SHP77 (cell line): ENCODE data around the gene PLCG2.

Experiments
- DNase-seq, 2 experiments: peaks; one replicate each; lab custom pipeline; 2025; lab: John Stamatoyannopoulos, UW

PLCG2 gene

DNA sequence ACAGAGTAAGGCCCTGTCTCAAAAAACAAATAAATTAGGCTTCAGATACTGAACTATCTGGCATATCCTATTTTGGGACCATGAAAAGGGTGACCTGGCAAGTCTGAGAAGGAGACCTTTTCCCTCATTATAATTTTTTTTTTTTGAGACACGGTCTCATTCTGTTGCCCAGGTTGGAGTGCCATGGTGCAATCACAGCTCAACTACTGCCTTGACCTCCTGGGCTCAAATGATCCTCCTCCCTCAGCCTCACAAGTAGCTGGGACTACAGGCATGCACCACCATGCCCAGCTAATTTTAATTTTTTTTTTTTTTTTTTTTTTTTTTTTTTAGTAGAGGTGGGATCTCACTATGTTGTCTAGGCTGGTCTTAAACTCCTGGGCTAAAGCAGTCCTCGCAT, 37.3 kb downstream of the PLCG2 start:
- no peak for DNase-seq

DNA sequence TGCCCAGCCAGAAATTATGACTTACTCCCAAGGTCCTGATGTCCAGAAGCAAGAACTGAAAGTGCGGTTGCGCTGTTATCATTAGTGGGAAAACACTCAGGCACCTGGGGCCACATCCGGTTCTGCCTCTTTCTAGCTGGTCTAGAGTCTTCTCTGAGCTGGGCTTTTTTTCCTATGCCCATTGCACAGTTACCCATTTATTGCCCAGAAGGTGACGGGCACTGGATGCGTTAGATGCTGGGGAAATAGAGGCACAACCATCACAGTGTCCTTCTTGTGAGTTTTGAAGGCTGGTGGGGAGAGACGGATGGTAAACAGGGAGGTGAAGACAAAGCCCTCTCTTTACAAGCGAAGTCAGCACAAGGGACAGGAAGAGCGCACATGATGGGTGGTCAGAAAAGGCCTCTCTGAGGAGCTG, 37.7 kb downstream of the PLCG2 start:
- no peak for DNase-seq

DNA sequence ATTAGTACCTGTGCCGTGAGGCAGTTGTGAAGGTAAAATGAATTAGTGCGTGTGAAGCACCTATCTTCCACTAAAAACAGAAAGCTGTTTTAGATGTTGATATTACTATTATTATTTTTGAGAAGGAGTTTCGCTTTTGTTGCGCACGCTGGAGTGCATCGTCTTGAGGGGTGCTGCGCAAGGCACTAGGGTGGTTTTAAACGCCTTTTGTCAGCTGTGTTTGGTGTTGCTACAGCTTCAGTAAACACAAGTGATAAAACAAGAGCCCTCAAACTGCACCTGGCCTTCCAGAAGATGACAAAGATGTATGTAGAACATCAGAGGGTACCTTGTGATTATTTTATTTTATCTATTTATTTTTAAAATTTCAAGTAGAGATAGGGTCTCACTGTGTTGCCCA, 38.2 kb downstream of the PLCG2 start:
- no peak for DNase-seq

DNA sequence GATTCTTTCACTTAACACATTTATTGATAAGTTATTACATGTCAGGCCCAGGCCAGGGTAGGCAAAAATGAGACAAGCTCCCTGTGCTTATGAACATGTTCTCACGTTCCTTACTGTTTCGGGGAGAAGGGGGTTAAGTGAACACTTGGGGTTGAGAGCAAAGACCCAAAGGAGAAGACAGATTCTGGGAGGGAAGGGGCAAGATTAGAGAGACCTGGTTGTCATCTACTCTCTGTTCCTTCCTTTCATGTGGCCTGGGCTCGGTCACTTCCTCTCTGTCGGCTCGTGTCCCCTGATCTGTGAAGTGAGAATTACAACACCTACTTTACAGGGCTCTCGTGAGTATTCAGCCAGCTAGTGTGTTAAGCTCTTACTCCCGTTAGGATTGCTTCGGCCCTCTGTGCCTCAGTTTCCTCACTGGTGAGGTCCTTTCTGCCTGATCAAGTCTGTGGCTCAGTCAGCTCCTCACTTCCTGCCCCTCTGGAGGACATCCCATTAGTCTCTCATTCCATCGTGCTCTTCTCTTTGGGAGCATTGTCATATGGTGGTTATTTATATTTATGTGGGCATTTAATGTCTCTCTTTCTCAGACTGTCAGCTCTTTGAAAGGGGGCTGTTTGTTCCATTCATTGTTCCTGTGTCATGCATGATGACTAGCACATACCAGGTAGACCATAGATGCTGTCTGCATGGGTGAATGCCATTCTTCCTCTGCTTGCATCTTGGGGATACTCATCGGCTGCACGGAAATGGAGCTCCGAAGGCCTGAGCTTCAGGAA, 38.9 kb downstream of the PLCG2 start:
- DNase-seq: no peak

DNA sequence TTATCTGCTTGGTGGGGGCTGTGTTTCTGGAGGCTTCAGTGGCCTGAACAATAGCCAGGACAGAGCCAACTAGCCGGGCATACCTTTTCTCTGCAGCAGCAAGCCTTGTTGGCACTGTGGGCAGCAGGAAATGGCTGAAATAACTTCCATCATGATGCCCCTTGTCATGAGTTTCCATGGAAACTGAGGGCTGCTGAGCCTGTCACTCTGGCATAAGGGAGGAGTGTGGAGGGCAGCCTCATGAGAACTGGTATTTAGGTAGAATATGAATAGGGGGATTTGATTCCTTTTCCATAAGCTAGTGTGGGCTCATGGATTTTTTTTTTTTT, 39.4 kb downstream of the PLCG2 start:
- no peak for DNase-seq

DNA sequence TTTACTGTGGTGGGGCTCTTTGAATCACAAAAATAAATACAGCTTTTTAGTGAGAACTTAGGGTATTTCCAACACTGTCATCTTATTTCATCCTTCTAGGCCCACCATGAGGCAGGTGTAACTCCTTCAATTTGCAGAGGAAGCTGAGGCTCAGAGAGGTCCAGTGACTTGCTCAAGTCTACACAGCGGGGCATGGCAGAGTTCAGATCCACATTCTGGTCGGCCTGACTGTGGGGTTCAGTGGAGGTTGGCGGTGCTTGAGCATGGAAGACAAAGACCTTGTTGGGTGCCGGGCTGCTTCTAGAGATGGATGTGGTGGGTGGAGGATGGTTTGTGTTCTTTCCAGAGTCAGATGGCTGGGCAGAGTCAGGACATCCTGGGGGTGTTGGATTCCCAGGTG, 39.8 kb downstream of the PLCG2 start:
- DNase-seq: no peak

DNA sequence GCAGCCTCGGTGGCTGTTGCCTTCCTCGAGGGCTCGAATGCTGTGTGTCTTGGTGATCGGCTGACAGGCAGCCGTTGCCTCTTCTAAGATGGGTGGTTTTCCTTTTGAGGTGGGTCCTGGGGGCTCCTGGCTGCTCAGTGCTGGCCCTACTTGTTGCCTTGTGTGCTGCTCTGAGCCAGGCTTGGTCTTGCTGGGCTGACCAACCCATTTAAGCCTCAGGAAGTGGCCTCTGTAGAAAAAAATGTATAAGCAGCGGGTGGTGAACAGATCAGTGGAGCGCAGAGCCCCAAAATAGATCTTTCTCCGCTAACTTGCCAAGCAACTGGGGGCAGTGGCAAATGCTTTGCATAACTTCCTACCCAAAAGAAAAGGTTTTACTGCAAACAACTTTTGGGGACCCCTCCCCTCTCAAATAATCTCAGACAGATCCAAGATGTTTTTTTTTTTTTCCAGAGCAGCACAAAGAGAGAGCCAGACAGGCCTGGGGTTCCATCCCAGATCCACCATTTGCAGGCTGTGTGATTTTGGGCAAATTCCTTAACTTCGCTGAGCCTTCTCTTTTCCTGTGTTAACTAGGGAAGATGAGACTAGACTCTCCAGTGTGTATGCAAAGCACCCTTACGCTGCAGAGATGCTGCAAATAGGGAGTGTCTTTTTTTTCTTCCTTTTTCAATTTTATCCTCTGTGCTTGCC, 42.5 kb downstream of the PLCG2 start:
- no peak for DNase-seq

DNA sequence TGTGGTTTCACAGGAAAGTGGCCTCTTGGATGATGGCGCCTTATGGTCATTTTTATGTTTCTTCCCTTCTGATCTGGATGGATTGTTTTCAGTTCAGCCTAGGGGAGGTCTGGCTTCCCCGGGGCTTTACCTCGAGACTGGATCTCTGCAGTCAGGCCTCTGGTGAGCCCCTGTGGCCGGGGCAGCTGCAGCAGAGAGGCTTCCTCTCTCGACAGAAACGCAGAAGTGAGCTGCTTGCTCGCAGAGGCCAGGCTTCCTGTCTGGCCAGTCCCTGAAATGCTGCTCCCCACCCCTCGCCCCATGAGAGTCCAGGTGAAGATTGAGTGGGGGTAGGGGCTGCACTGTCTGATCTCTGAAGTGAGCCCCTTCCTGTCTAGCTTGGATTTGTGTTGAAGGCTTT, 44.0 kb downstream of the PLCG2 start:
- DNase-seq: peak in 1 of 2 experiments; percentile 7

DNA sequence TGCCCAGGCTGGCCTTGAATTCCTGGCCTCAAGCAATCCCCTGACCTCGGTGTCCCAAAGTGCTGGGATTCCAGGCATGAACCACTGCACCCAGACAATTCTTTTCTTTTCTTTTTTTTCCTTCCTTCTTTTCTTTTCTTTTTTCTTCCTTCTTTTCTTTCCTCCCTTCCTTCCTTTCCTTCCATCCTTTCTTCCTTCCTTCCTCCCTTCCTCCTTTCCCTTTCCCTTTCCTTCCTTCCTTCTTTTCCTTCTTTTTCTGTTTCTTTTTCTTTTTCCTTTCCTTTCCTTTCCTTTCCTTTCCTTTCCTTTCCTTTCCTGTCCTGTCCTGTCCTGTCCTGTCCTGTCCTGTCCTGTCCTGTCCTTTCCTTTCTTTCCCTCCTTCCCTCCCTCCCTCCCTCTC, 44.6 kb downstream of the PLCG2 start:
- DNase-seq: no peak

DNA sequence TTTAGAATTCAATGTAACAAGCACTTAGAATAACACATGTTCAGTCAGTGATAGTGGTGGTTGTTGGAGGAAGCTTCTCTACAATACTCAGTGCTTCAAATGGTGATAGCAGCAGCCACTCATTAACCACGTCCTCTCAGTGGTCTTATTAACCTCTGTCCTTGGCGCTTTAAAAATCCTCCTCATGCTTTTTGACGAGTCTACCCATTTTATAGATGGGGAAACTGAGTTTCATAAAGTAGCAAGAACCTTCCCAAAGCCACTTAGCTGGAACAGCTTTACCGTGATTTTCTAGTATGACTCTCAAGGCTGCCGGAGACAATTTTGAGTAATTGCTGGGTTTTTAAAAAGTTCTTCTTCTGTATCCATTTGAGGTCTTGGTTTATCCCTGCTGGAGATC, 47.4 kb downstream of the PLCG2 start:
- no peak for DNase-seq

DNA sequence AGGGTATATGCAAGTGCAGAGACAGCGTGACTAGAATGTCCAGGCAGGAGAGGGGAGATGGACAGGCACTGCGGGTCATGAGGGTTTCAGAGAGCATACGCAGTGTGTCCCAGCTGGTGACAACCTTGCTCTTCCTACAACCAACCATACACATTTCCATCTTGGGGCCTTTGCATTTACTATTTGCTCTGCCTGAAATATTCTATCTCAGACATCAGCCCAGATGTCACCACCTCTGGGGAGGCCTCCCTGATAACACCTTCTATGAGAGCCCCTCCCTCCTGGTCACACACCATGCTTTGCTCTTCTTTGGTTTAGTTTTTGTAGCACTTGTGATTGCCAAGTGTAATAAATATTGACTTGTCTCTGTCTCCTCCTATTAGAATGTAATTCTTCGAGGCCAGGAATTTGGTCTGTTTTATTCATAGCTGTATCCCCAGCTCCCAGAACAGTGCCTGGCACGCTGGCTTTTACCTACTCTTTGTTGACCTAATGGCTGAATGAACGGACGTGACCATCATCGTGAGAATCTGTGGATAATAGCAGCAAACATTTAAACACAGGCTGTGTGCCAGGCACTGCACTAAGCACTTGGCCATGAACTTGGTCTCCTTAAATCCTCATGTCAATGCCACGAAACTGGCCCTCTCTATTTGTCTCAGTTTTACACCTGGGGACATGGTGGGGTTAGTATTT, 51.9 kb downstream of the PLCG2 start:
- no peak for DNase-seq

DNA sequence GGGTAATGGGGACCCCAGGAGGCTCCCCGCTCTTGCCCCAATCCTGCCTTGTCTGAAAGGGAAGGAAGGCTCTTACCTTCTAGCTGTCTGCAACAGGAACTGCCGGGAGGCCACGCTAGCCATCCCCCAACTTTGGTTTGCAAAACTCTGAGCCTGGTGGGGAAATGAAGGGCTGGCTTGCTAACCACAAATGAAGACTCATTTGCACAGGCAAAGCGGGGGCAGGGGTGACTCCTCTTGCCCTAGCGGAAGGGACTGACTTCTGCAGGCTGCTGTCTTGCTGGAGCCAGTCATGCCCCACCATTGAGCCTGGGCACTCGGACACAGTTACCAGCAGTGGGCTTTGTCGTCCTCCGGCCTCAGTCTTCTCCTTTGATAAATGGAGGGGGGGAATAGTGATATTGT, 52.6 kb downstream of the PLCG2 start:
- no peak for DNase-seq

DNA sequence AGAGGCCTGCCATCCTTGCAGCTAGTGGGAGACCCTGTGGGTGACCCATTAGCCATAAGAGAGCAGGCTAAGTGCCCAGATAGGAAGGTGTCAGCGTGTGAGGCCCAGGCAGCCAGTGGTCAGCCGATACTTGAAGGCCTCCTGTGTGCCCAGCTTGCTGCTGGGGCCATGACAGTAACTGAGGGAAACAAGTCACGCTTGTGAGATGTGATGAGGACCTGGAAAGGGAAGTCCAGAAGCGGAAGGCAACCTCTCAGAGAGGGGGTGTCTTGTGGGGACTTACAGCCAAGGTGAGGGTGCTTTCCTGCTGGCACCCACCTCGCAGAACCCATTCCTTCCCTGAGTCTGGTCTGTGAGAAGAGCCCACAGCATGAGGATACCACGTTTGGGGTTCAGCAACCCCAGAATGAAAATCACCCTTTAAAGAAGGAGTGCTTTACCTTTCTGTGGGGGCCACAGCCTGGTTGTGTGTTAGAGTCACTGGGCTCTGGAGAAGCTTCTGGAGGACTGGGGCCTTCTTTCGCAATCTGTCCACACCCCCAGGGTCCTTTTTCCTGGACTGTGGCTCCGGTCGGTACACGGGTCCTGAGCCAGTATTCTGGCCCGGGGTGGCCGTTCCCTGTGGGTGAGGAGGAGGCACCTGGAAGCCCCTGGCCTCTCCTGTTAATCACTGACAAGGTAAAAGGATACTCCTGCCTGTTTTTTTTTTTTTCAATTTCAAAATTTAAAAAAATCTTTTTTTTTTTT, 53.9 kb downstream of the PLCG2 start:
- DNase-seq: no peak

DNA sequence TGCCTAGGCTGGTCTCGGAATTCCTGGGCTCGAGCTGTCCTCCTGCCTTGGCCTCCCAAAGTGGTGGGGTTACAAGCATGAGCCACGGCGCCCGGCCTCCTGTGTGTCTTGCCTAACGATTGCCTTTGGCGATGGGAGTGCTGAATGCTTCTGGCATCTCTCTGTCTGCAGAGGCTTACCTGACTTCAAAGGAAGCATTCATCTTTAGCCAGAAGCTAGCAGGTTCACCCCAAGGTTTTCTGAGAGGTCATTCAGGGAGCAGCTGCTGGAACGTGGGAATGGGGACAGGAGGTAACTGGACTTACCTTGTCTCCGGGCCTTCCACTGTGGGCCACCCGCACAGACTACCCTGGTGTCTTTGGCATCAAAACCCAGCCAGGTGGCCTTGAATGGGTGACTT, 54.7 kb downstream of the PLCG2 start:
- DNase-seq: no peak

DNA sequence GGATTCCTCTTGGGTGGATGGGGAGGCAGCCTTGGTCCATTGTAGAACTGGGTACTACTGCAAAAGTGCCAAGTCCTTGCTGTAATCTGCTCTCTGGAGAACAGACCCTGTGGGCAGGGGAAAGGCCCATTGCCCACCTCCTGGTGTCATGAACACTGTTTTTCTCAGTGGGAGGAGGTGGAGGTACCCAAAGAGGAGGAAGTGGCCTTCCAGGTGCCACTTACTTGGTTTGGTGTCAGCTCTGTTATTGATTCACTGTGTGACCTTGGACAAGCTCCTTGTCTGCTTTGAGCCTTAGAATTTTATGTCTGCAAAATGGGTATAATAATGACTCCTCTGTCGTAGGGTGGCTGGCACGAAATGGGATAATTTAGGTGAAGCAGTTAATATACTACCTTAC, 55.8 kb downstream of the PLCG2 start:
- DNase-seq: no peak

DNA sequence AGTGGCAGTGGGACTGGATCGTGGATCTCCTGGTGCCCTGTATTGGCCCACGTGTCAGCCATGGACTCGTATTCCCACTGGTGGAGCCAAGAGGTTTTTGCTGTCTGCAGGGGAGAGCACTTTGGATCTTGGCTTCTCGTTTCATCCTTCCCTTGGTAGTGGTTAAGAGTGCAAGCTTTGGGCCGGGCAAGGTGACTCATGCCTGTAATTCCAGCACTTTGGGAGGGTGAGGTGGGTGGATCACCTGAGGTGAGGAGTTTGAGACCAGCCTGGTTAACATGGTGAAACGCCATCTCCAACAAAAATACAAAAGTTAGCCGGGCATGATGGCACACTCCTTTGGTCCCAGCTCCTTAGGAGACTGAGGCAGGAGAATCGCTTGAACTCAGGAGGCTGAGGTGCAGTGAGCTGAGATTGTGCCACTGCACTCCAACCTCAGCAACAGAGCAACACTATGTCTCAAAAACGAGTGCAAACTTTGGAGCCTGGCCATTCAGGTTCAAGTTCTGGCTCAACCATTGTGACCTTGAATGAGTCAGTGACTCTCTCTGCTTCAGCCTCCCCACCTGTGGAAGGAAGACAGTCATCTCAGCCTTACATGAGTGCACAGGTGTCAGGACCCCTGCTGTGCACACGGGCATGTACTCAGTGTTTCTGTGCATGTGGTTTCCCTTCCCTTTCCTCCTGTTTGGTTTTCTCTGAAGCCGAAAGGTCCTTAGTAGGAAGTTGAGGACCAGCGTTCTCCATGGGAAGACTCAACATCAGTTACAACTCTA, 57.4 kb downstream of the PLCG2 start:
- DNase-seq: no peak

DNA sequence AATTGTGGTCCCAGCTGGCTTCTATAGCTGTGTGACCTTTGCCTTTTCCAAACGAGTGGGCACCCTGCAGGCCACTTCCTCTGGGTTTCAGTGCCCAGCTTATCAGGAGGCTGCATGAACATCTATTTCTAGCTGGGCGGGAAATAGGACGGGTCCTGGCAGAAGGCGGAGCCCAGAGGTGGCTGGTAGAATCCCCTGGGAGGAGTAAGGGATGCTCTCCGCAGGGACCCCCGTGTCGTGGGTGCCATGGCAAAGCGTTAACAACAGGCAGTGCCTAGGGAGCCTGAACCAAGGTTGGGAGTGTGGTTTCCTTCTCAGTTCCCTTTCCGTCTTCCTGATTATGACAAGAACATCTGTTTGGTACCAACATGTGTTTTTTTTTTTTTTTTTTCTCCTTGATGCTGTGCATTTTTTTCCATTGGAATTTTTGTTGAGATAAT, 58.2 kb downstream of the PLCG2 start:
- DNase-seq: no peak

DNA sequence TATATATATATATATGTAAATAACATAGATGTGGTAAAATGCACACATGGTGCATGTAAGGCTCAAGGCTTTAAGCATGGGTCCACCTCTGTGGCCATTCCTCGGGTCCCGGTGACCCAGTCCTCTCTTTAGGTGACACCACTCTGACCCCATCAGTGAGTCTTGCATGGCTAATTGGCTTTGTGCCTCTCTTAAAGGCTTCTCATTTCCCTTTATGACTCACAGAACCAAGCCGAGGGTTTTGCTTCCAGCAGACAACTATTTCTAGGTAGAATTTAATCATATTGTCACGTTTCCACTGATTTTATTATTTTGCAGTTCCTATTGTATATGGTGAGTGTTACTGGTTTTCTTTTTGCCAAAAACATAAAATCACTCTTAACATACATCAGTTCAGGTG, 59.7 kb downstream of the PLCG2 start:
- no peak for DNase-seq

DNA sequence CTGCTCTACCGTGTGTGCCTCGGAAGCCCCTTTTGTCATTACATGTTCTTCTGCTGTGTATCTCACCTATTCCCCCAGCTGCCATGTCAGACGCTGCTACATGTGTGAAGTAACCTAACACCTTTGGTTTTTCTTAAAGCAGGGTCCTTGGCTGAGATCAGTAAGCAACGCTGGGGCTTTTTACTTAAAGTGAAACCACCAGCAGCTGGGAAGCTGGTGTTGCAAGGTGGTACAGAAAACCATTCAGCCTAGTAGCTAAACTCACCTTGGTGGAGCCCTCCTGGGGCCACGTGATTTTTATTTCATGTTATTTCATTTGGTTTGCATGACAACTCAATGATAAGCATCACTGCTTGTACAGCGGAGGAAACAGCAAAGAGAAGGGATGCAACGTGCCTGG, 62.6 kb downstream of the PLCG2 start:
- DNase-seq: no peak

DNA sequence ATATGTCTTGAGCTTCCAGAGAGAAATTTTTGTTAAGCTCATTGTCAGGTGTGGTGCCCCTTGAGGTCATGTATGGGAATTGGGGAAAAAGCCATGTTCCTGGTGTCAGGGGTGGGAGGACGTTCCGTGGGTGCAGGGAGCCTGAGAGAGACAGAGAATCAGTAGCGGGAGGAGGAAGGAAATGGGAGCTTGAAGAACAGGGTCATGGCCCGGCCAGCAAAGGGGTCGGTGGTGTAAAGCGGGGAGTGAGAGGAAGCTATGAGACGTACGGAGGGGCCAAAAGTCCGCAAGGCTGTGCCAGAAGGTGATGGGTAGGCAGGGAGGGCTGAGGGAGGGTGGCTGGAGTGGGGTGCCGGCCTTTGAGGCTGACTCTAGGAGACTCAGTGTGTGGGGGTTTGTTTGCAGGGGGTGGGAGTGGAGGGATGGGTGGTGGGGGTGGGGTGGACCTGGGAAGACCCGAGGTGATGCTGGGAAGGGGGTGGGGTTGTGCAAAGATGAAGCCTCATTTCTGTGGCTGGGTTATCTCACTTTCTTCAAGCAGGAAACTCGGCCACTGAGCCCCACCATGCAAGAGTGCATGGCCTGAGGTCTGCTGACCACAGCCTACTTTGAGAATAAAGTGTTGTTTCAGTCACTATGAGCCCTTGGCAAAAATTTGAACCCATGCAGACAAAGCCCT, 63.6 kb downstream of the PLCG2 start:
- DNase-seq: no peak

DNA sequence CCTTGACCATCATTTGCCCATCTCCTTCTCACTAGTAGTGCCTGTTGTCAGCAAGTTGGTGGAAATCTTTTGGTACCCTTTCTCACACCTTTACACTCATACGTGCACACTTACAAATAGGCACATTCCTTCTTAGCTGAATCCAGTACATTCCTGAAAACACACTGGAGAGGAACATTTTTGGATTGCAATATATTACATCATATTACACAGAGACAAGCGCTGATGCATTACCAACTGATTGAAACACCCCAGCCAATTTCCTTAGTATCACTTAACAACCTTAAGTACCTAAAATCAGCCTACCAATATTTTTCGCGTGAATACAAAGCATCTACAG, 64.1 kb downstream of the PLCG2 start:
- no peak for DNase-seq
